ENCODE data around the gene PDLIM1.

Gene PDLIM1

DNA sequence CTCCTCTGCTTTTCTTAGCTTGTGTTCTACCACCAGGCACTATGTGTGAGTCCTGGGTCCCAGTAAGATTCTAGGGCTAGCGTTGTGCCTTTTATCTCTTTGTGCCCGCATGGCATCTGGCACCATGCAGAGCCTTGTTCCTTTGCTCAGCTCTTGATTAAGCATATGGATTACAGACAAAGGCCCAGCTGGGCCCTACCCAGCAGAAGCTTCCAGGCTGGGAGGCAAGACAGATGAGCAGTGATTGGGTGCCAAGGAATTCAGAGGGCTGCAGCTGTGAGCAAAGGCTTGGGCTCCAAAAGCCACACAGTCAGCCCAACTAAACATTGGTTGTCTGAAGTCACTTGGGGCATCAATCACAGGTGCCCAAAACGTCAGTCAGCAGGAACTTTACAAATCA, 94.8 kb downstream of the PDLIM1 start:
- no peak for DNase-seq

DNA sequence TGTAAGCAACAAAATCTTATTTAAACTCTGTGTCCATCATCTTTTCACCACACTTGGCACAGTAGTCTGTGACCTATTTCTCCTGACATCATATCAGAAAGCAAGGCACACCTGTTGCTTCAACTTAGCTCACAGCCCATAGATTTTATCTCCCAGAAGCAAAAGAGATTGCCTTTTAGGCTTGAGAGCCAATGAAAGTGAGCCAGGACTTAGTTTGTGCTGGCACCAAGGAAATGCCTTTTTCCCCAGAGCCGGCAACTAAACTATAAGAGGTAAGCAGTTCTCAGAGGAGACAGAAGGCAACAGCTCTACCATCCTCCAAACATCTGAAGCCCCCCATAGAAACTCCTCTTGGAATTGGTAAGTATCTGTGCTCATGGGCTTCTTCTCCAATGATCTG, 96.9 kb downstream of the PDLIM1 start, which contains the start of gene ACSM6:
Gene ACSM6 (plus strand): TSS at position 295 of the 400 bp plus-strand sequence. CDS start 248 bp downstream, outside the sequence.
- no peak for DNase-seq

DNA sequence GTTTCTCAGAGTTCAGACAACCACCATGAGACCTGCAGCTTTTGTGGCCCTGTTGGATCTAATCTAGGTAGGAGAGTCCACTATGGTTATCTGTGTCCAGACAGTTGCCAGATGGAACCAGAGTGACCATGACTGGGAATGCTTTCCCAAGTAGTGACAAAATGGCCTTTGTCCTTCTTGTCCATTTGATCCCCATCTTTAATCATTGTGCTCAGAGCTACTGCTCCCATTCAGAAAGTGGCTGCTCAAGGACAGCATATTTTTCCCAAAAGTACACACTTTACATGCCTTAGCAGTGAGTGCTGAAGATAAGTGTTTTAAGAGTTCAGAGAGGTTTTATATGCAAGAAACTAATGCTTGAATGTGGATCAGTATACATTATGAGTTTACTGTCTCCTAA, 102.2 kb downstream of the PDLIM1 start:
- no peak for DNase-seq

DNA sequence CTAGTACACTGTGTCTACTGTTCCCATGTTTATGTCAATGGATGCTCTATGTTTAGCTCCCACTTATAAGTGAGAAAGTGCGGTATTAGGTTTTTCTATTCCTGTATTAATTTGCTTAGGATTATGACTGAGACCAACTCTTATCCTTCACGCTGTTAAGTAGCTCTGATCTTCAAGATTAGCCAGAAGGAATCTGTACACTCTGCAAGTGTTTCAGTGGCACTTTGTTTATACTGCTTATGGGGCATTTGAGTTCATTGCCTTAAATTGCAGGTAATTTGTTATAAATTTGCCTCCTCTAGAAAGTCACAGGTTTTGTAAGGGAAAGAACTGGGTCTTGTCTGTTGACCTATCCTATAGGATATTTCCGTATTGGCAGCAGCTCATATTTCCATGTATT, 103.2 kb downstream of the PDLIM1 start:
- no peak for DNase-seq

Measured in NCI-H1105 (cell line).